ENCODE measurements around the gene IMPG2. TPM values are rescaled to one million over a fixed set of nuclear protein-coding genes. Genes with fewer than 3 reads are reported as not detected.

IMPG2 gene
- total RNA-seq, 1 donor from 2014 or later = 2.1 TPM

DNA sequence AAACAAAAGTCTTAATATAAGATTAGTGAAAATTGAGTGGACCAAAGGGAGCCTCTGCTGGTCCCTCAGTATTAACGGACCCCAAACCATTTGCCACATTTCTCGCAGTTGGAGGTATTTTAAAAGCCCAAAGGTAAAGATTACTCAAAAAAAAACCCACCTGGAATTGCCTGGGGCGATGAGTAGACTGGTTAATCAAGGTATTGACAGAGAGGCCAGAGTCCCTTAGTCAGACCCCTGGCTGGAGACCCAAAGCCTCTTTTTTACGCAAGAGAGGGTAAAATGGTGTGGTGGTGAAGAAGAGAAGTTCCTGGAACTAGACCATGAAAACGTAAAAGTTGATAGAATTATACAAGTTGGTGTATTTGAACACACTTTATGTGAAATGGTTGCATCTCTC lies 137.2 kb downstream of the IMPG2 start:
- DNase-seq = no peak

DNA sequence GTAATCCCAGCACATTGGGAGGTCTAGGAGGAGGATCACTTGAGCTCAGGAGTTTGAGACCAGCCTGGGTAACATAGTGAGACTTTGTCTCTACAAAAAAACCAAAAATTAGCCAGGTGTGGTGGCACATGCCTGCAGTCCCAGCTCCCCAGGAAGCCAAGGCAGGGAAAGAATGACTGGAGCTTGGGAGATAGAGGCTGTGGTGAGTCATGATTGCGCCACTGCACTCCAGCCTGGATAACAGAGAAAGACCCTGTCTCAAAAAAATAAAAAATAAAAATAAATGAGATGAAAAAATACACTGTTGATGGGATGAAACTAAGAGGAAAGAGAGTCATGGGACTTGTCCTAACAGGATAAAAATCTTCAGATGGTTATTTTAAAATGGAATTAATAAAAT lies 137.6 kb downstream of the IMPG2 start:
- DNase-seq = no peak

DNA sequence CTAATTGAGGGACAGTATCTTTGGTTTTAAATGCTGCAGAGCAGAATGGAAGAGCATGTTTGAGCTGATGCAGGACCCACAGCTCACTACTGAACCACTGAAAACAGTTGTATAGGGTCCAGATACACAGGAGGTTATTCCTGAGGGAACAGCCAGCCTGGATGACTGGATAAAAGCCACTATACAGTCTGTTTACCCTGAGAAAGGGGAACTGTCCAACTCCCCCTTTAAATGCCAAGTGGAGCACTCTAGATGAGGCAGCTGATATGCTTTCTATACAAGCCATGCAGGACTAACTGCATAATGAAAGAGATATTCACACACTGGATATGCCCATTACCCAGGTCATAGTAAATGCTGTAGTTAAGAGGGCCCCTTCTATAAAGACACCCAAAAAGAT lies 138.6 kb downstream of the IMPG2 start:
- DNase-seq = no peak

DNA sequence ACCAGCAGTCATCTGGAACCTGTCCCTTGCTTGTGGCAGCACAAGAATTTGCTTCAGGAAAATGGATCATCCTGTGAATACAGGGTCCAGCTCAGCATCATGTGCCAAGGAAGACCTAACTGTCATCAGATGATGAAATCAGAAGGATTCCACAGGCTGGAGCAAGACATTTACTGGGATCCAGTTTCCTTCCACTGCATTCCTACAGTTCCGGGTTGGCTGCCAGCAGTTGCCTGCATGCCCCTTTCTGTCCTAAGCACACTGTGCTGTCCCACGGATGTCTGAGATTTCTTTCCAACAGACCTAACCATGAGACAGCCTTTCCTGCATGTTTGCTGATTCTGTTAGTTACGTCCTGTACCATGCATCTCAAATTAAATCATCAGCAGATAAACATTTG lies 140.7 kb downstream of the IMPG2 start:
- DNase-seq = peak; percentile 33

DNA sequence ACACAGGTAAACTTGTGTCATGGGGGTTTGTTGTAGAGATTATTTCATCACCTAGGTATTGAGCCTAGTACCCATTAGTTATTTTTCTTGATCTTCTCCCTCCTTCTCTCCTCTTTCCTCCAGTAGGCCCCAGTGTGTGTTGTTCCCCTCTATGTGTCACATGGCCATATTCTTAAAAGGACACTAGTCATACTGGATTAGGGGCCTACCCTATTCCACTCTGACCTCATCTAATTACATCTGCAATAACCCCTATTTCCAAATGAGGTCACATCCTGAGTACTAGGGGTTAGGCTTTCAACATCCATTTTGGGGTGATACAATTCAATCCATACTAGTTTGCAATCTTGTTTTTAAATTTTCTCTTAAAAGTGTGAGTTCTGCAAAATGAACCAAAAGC lies 142.8 kb downstream of the IMPG2 start:
- no peak for DNase-seq

Other genes starting within 250 kb of the IMPG2 start
- 57.4 TPM for gene SENP7, start 192.6 kb upstream of the IMPG2 start, total RNA-seq
- 34.4 TPM for gene TRMT10C, start 241.3 kb upstream of the IMPG2 start, total RNA-seq

Data from tongue (tissue), 2 donors.